GM18867 (cell line): ENCODE results near the gene PBX4.

ENCODE experiments used
- ATAC-seq: cut with Tn5 transposase; IDR thresholded peaks from one replicate; pipeline ENCODE4 v1.9.1; 2021; ENCODE audit warnings: mild to moderate bottlenecking, moderate library complexity; ENCODE audit not compliant: unreplicated experiment

Gene PBX4

GRCh38 chr19:19592690-19593089 lies 25.8 kb downstream of the PBX4 start:
- ATAC-seq, result no peak

- ATAC-seq, result peak; percentile 64
These were observed 27.2 kb downstream of the PBX4 start for GRCh38 chr19:19591133-19591825.

- no peak for ATAC-seq
These were observed 29.9 kb downstream of the PBX4 start for GRCh38 chr19:19588546-19588945.

- ATAC-seq, result no peak
These were observed 30.7 kb downstream of the PBX4 start for GRCh38 chr19:19587771-19588170.

GRCh38 chr19:19584356-19584755 lies 34.1 kb downstream of the PBX4 start:
- no peak for ATAC-seq

GRCh38 chr19:19582471-19582870 lies 36.0 kb downstream of the PBX4 start:
- no peak for ATAC-seq

GRCh38 chr19:19581391-19581790 lies 37.1 kb downstream of the PBX4 start:
- ATAC-seq, result no peak

- no peak for ATAC-seq
These were observed 38.1 kb downstream of the PBX4 start for GRCh38 chr19:19580418-19580817.

- no peak for ATAC-seq
These were observed 38.7 kb downstream of the PBX4 start for GRCh38 chr19:19579533-19580361.

- no peak for ATAC-seq
These were observed 40.2 kb downstream of the PBX4 start for GRCh38 chr19:19578252-19578651.

- ATAC-seq, result no peak
These were observed 43.1 kb downstream of the PBX4 start for GRCh38 chr19:19575411-19575810.

GRCh38 chr19:19571071-19571786 lies 47.3 kb downstream of the PBX4 start:
- no peak for ATAC-seq

- ATAC-seq, result no peak
These were observed 47.9 kb downstream of the PBX4 start for GRCh38 chr19:19570571-19570970.

GRCh38 chr19:19568802-19569756 lies 49.4 kb downstream of the PBX4 start:
- ATAC-seq, result no peak

- no peak for ATAC-seq
These were observed 51.1 kb downstream of the PBX4 start for GRCh38 chr19:19567391-19567790.

- ATAC-seq, result no peak
These were observed 52.2 kb downstream of the PBX4 start for GRCh38 chr19:19566306-19566705.

- ATAC-seq, result no peak
These were observed 55.1 kb downstream of the PBX4 start for GRCh38 chr19:19563348-19563848.

GRCh38 chr19:19562665-19563347 lies 55.7 kb downstream of the PBX4 start:
- ATAC-seq, result no peak

- ATAC-seq, result no peak
These were observed 56.4 kb downstream of the PBX4 start for GRCh38 chr19:19561946-19562664.
